HG03108 (cell line): ENCODE data around the gene TRIM28.

Experiments used
- ATAC-seq: cut with Tn5 transposase; IDR thresholded peaks from one replicate; pipeline ENCODE4 v1.9.1; 2021; ENCODE audit warnings: moderate library complexity; ENCODE audit not compliant: unreplicated experiment

Gene TRIM28

GRCh38 chr19:58547323-58548312 is 3.8 kb downstream of the TRIM28 start:
- no peak for ATAC-seq

GRCh38 chr19:58548859-58549663 is 5.2 kb downstream of the TRIM28 start:
- ATAC-seq: no peak

- no peak for ATAC-seq
These were observed 5.9 kb downstream of the TRIM28 start for GRCh38 chr19:58549664-58550361.

GRCh38 chr19:58550362-58551122 is 6.7 kb downstream of the TRIM28 start:
- no peak for ATAC-seq

- ATAC-seq: no peak
These were observed 7.2 kb downstream of the TRIM28 start for GRCh38 chr19:58551123-58551497.

GRCh38 chr19:58551577-58552471 is 8.0 kb downstream of the TRIM28 start:
- no peak for ATAC-seq

- ATAC-seq: no peak
These were observed 8.8 kb downstream of the TRIM28 start for GRCh38 chr19:58552655-58553054.

- no peak for ATAC-seq
These were observed 10.1 kb downstream of the TRIM28 start for GRCh38 chr19:58553799-58554493.

- ATAC-seq: peak; percentile 20
These were observed 10.9 kb downstream of the TRIM28 start, which contains the start of gene CHMP2A for GRCh38 chr19:58554494-58555368. Gene CHMP2A (minus strand): TSS chr19:58555105. CDS start chr19:58554212, 893 bp downstream.

- no peak for ATAC-seq
These were observed 11.6 kb downstream of the TRIM28 start for GRCh38 chr19:58555369-58555885.

- no peak for ATAC-seq
These were observed 12.2 kb downstream of the TRIM28 start for GRCh38 chr19:58555920-58556621.

GRCh38 chr19:58556622-58557220 is 12.9 kb downstream of the TRIM28 start:
- ATAC-seq: no peak

- ATAC-seq: no peak
These were observed 13.6 kb downstream of the TRIM28 start for GRCh38 chr19:58557221-58558065.

GRCh38 chr19:58558066-58558622 is 14.3 kb downstream of the TRIM28 start, which contains the start of gene UBE2M:
Gene UBE2M (minus strand): TSS chr19:58558611. CDS start chr19:58558381, 230 bp downstream.
- no peak for ATAC-seq

- peak; percentile 43 for ATAC-seq
These were observed 14.9 kb downstream of the TRIM28 start for GRCh38 chr19:58558623-58559274.
